ENCODE measurements around the gene MOGAT1. TPM values are rescaled to one million over a fixed set of nuclear protein-coding genes. Genes with fewer than 3 reads are reported as not detected.
A peak's percentile ranks its signal among the peaks of the same experiment; 100 is the strongest.

MOGAT1 gene
- polyA plus RNA-seq, 2 of the 4 experiments (the other 2 are of a cell fraction) = not detected

DNA sequence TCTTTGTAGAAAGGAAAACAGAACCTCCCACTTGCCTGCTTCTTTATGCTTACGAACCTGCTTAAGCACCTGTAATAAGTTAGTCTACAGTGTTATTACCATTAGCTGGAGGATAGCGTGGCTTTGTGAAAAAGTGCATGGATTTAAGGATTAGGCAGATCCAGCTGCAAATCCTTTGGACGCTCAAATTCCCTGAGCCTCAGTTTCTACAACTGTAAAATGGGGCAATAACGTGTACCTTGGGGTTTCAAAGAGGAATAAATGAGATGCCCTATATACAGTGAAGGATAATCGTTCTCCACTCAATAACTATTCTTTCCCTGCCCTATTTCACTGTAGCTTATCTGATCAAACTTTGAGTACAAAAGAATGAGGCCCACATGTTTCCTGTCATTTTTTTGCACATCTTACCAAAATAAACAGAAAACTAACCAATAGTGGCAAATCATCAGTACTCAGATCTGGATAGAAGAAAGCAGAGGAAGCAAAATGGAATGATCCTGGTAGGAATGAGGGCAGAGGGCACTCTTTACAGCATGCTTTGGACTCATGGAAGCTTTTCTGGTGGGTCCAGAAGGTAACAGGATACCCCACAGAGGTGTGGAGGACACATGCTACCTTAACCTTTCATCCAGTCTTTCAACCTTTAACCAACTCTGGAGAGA, 14.8 kb downstream of the MOGAT1 start:
- no peak for ATAC-seq

DNA sequence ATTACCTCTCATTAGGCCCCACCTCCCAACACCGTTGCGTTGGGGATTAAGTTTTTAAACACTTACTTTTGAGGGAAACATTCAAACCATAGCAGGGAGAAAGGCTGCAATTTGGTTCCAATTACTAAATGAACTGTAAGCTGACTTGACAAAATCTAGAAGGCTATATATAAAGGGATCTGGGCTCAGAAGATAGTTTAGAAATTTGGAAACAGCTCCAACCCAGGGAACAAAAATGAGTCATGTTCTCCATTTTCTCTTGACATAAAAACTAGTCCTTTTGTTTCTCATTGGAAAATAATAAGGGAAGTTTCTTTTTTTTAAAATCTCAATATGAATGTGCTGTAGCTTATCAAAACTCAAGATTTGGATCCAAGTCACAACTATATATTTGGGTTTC, 17.5 kb downstream of the MOGAT1 start:
- 75% methylated on average over 2 of the region's 2 CpGs for WGBS (ENCODE audit: missing lambda C conversion rate)
- TF ChIP-seq MAFK (IDR thresholded peaks at IDR 0.05; ENCODE audit: partially characterized antibody) = peak; percentile 49
- TF ChIP-seq MYC (IDR thresholded peaks at IDR 0.05; ENCODE audit: borderline replicate concordance, low read length) = no peak
- FAIRE-seq (no peak), DNase-seq (ENCODE audit: low read depth in 1 of 2, low spot score in 1 of 2) (no peak), ATAC-seq (no peak)
- Histone ChIP-seq H3K27ac (no peak overlapping the region), H3K9me3 (0 out of 3 replicates have a peak, but pooled peaks cover 2% of the 10 kb centered on the region), H3K4me1 (no peaks in the 10 kb centered on the region), H3K4me2 (no peak overlapping the region), H3K4me3 (no peak overlapping the region)
- ChIA-PET POLR2A (no interaction called here), CTCF (interaction anchor here (1.0 to 1.8 kb wide), 2 partner anchors 14 to 214 kb away, joined by 3 to 8 read pairs; no protein-coding TSS in a partner anchor)

More for the DNA sequence above, 14.8 kb downstream of the MOGAT1 start:
- no peak overlapping the region for H3K27ac ChIP-seq
- ChIA-PET CTCF (interaction anchor here (0.6 to 1.1 kb wide), 4 partner anchors 11 to 217 kb away, joined by 3 read pairs; no protein-coding TSS in a partner anchor), POLR2A (no interaction called here)
- TF ChIP-seq SREBF2 (IDR thresholded peaks at IDR 0.05) (no peak), CBX8 (IDR thresholded peaks at IDR 0.05) (no peak), JUN (IDR thresholded peaks at IDR 0.05) (no peak), EHMT2 (IDR thresholded peaks at IDR 0.05; ENCODE audit: low read depth) (no peak), MAFK (IDR thresholded peaks at IDR 0.05; ENCODE audit: partially characterized antibody) (no peak), CEBPB (IDR thresholded peaks at IDR 0.05) (no peak), KDM1A (IDR thresholded peaks at IDR 0.05; ENCODE audit: low read depth) (no peak), RNF2 (IDR thresholded peaks at IDR 0.05; ENCODE audit: borderline replicate concordance, low read depth) (no peak), KDM5A (IDR thresholded peaks at IDR 0.05) (no peak), BHLHE40 (IDR thresholded peaks at IDR 0.05; ENCODE audit: low read depth, low read length) (no peak), HOXB5 (CRISPR knock-in tag; IDR thresholded peaks at IDR 0.05) (no peak), HOXA7 (CRISPR knock-in tag; IDR thresholded peaks at IDR 0.05) (no peak), ZFP36 (IDR thresholded peaks at IDR 0.05; ENCODE audit: borderline replicate concordance, partially characterized antibody) (no peak), ESRRA (IDR thresholded peaks at IDR 0.05; ENCODE audit: borderline replicate concordance, low read length) (no peak)
- TF ChIP-seq, protein P1, sequence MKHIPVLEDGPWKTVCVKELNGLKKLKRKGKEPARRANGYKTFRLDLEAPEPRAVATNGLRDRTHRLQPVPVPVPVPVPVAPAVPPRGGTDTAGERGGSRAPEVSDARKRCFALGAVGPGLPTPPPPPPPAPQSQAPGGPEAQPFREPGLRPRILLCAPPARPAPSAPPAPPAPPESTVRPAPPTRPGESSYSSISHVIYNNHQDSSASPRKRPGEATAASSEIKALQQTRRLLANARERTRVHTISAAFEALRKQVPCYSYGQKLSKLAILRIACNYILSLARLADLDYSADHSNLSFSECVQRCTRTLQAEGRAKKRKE (CRISPR knock-in tag; IDR thresholded peaks at IDR 0.05; ENCODE audit: low read depth) = no peak
- TF ChIP-seq, protein P2, sequence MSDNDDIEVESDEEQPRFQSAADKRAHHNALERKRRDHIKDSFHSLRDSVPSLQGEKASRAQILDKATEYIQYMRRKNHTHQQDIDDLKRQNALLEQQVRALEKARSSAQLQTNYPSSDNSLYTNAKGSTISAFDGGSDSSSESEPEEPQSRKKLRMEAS (IDR thresholded peaks at IDR 0.05) = no peak
- no peaks in the 10 kb centered on the region for H3K4me1 ChIP-seq
- DNase-seq (ENCODE audit: low read depth in 1 of 2, low spot score in 1 of 2) (no peak), FAIRE-seq (no peak)
- H3K9me3 ChIP-seq = no peaks in the 10 kb centered on the region
- no peak overlapping the region for H3K4me3 ChIP-seq
- 44% methylated on average over 5 of the region's 5 CpGs for WGBS (ENCODE audit: missing lambda C conversion rate)
- H3K4me2 ChIP-seq = no peak overlapping the region

DNA sequence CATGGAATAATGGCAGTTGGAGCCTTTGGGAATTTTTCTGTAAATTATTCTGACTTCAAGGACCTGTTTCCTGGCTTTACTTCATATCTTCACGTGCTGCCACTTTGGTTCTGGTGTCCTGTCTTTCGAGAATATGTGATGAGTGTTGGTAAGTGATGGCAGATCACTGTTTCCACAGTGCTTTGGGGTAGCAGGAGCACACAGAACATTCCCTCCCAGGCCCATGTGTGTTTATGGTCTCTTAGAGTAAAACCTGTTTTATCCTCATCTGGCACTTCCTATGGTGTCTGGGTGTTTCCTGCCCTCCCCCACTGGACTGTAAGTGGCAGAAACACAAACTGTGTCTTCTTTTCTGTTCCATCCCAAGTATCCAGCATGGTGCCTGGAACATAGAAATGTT, 17.9 kb downstream of the MOGAT1 start:
- CTCF ChIA-PET = interaction anchor here (1.0 to 3.3 kb wide), 13 partner anchors 9 to 412 kb away, joined by 3 to 47 read pairs (median 7); no protein-coding TSS in a partner anchor
- 0 out of 3 replicates have a peak, but pooled peaks cover 2% of the 10 kb centered on the region for H3K9me3 ChIP-seq
- no peak for TF ChIP-seq RCOR1 (IDR thresholded peaks at IDR 0.05; ENCODE audit: low read depth, low read length)
- TF ChIP-seq KDM1A (IDR thresholded peaks at IDR 0.05; ENCODE audit: low read depth) = no peak
- TF ChIP-seq NPAS2 (CRISPR knock-in tag; IDR thresholded peaks at IDR 0.05; ENCODE audit: borderline replicate concordance) = no peak
- TF ChIP-seq FOSL2 (IDR thresholded peaks at IDR 0.05) = no peak
- TF ChIP-seq FOSL2 (CRISPR knock-in tag; IDR thresholded peaks at IDR 0.05) = no peak
- TF ChIP-seq HOXA7 (CRISPR knock-in tag; IDR thresholded peaks at IDR 0.05) = no peak
- TF ChIP-seq SREBF2 (IDR thresholded peaks at IDR 0.05) = no peak
- TF ChIP-seq TP53 (CRISPR knock-in tag; IDR thresholded peaks at IDR 0.05) = no peak
- no peak for TF ChIP-seq ZSCAN20 (CRISPR knock-in tag; IDR thresholded peaks at IDR 0.05)
- no peaks in the 10 kb centered on the region for H3K4me1 ChIP-seq
- FAIRE-seq (no peak), ATAC-seq (no peak), DNase-seq (ENCODE audit: low read depth in 1 of 2, low spot score in 1 of 2) (no peak)
- POLR2A ChIA-PET = no interaction called here
- no peak overlapping the region for H3K4me2 ChIP-seq
- H3K4me3 ChIP-seq = no peak overlapping the region
- WGBS (ENCODE audit: missing lambda C conversion rate) = 53% methylated on average over 2 of the region's 2 CpGs
- H3K27ac ChIP-seq = no peak overlapping the region
